Measurements from ENCODE around the gene ASIC5.

The ASIC5 gene, protein sequence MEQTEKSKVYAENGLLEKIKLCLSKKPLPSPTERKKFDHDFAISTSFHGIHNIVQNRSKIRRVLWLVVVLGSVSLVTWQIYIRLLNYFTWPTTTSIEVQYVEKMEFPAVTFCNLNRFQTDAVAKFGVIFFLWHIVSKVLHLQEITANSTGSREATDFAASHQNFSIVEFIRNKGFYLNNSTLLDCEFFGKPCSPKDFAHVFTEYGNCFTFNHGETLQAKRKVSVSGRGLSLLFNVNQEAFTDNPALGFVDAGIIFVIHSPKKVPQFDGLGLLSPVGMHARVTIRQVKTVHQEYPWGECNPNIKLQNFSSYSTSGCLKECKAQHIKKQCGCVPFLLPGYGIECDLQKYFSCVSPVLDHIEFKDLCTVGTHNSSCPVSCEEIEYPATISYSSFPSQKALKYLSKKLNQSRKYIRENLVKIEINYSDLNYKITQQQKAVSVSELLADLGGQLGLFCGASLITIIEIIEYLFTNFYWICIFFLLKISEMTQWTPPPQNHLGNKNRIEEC

GRCh38 chr4:155866177-155866576 is at the start of gene ASIC5:
Gene ASIC5 (minus strand): TSS chr4:155866277. CDS start chr4:155866226, 51 bp downstream.
- Histone ChIP-seq H3K4me1 (ENCODE audit: control insufficient read depth, insufficient read depth, low read length) (no peaks in the 10 kb centered on the region), H3K4me3 (ENCODE audit: low read depth, low read length) (no peak within 1 kb of the TSS), H3K9me3 (ENCODE audit: control insufficient read depth, insufficient read depth, low read length) (no peaks in the 10 kb centered on the region)

GRCh38 chr4:155914782-155915181 is 48.7 kb upstream of the ASIC5 start:
- no peak overlapping the region for H3K9ac ChIP-seq (ENCODE audit: low read depth, low read length)
- H3K9me3 ChIP-seq (ENCODE audit: control insufficient read depth, insufficient read depth, low read length): no peaks in the 10 kb centered on the region
- H3K27me3 ChIP-seq (ENCODE audit: control insufficient read depth, insufficient read depth, low read length): no peaks in the 10 kb centered on the region
- no peaks in the 10 kb centered on the region for H3K36me3 ChIP-seq (ENCODE audit: control insufficient read depth, insufficient read depth, low read length)
- H3K4me1 ChIP-seq (ENCODE audit: control insufficient read depth, insufficient read depth, low read length): no peaks in the 10 kb centered on the region
- H3K4me3 ChIP-seq (ENCODE audit: low read depth, low read length): no peak overlapping the region

More at GRCh38 chr4:155866177-155866576, at the start of gene ASIC5:
- no peaks in the 10 kb centered on the region for H3K36me3 ChIP-seq (ENCODE audit: control insufficient read depth, insufficient read depth, low read length)
- H3K27me3 ChIP-seq (ENCODE audit: control insufficient read depth, insufficient read depth, low read length): no peaks in the 10 kb centered on the region
- H3K9ac ChIP-seq (ENCODE audit: low read depth, low read length): no peak within 1 kb of the TSS

DNA sequence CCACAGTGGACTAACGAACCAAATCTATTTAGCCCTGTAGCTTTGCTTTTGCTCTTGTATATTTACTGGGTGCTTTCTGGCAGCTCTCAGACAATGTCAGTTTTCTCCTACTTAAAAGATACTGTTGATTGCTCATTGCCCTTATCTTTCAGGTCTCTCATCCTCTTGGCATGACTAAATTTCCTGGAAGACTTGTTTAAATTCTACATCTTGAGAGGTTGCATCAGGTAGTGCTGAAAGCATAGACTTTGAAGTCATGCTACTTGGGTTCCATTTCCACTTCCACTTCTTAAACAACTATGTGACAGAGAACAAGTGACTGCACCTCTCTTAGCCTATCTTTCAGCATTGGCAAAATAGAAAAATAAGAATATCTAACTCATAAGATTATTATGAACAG is 45.8 kb upstream of the ASIC5 start:
- Histone ChIP-seq H3K4me1 (ENCODE audit: control insufficient read depth, insufficient read depth, low read length) (no peaks in the 10 kb centered on the region), H3K9me3 (ENCODE audit: control insufficient read depth, insufficient read depth, low read length) (no peaks in the 10 kb centered on the region), H3K36me3 (ENCODE audit: control insufficient read depth, insufficient read depth, low read length) (no peaks in the 10 kb centered on the region), H3K27me3 (ENCODE audit: control insufficient read depth, insufficient read depth, low read length) (no peaks in the 10 kb centered on the region), H3K4me3 (ENCODE audit: low read depth, low read length) (no peak overlapping the region), H3K9ac (ENCODE audit: low read depth, low read length) (no peak overlapping the region)

DNA sequence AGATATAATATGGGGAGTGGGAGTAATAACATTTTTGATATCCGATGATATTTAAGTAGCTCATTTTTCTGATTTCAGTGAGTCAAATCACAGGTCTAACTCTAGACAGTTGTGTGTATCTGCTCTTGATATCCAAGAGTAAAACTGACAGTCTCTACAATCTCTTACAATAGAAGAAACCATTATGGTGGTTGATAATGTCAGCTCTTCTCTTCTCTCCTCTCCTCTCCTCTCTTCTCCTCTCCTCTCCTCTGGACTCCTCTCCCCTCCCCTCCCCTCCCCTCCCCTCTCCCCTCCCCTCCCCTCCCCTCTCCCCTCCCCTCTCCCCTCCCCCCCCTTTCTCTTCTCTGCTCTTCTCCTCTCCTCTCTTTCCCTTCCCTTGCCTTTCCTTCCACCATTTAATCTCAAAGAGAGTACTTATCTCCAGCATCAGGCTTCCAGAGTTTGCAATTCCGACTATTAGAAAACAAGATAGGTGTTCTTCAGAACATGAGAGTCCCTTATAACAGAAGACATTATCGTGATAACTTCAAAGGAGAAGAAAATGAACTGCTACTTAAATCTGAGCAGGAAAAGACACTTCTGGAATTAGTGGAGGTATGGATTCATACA is 43.6 kb upstream of the ASIC5 start:
- H3K4me3 ChIP-seq (ENCODE audit: low read depth, low read length): no peak overlapping the region
- no peaks in the 10 kb centered on the region for H3K9me3 ChIP-seq (ENCODE audit: control insufficient read depth, insufficient read depth, low read length)
- H3K9ac ChIP-seq (ENCODE audit: low read depth, low read length): no peak overlapping the region
- H3K27me3 ChIP-seq (ENCODE audit: control insufficient read depth, insufficient read depth, low read length): no peaks in the 10 kb centered on the region
- H3K36me3 ChIP-seq (ENCODE audit: control insufficient read depth, insufficient read depth, low read length): no peaks in the 10 kb centered on the region
- H3K4me1 ChIP-seq (ENCODE audit: control insufficient read depth, insufficient read depth, low read length): no peaks in the 10 kb centered on the region

DNA sequence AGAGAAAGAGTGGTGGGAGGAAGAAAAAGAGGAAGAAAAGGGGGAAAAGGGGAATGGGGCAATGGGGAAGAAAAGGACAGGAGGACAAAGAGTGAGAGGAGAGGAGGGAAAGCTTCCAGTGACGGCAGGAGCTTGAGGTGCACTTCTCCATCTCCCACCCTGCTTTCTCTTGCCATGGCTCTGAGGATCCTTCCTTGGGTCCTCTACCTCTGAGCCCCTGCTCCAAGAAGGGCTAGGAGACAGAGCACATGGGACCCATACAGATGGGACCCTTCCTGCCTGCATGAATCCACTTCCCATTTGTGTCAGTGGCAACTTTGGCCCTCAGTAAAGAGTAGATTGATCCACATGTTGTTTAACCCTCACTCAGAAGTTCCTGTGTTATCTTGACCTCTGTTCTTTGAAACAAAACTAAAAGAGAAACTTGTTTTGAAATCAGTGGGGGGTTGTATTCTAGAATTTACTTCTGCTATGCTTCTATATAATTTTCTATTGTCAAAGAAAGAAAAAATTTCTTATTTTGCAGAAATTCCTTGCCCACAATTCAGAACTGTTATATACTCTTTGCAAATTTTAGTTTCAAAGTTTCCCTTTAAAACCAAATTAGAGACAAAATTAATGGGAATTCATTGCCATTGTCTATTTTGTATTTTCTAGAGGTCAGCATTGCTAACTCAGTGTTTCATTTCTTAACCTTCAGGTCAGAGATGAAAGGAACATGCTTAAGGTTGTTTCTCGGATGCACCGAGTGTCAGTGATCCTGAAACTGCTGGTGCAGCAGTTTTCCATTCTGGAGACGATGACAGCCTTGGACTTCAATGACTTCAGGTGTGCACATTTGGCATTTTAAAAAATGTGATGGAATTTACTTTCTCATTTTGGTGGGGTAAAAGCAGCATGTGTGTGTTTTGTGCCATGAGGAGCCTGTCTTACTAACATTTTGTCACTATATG is 42.4 kb upstream of the ASIC5 start:
- no peaks in the 10 kb centered on the region for H3K4me1 ChIP-seq (ENCODE audit: control insufficient read depth, insufficient read depth, low read length)

DNA sequence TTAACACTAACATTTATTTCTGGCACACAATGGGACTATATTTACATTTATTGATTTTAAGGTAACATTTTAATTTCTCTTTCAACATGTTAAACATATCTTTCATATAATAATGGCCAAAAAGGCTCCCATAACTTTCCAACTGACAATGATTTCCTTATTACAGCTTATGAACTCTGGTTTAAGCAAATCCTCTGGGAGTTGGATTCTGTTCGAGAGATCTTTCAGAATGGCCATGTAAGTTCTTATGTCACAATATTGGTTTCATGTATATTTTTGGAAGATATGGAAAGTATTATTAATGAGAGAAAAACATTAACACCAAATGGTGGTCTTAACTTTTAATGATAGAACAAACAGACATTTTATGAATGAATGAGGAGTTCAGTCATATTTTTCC is 41.5 kb upstream of the ASIC5 start:
- Histone ChIP-seq H3K9ac (ENCODE audit: low read depth, low read length) (no peak overlapping the region), H3K4me1 (ENCODE audit: control insufficient read depth, insufficient read depth, low read length) (no peaks in the 10 kb centered on the region), H3K4me3 (ENCODE audit: low read depth, low read length) (no peak overlapping the region), H3K27me3 (ENCODE audit: control insufficient read depth, insufficient read depth, low read length) (no peaks in the 10 kb centered on the region), H3K36me3 (ENCODE audit: control insufficient read depth, insufficient read depth, low read length) (no peaks in the 10 kb centered on the region), H3K9me3 (ENCODE audit: control insufficient read depth, insufficient read depth, low read length) (no peaks in the 10 kb centered on the region)

More for the DNA sequence above, 42.4 kb upstream of the ASIC5 start:
- no peak overlapping the region for H3K4me3 ChIP-seq (ENCODE audit: low read depth, low read length)
- no peaks in the 10 kb centered on the region for H3K36me3 ChIP-seq (ENCODE audit: control insufficient read depth, insufficient read depth, low read length)
- no peaks in the 10 kb centered on the region for H3K27me3 ChIP-seq (ENCODE audit: control insufficient read depth, insufficient read depth, low read length)
- no peak overlapping the region for H3K9ac ChIP-seq (ENCODE audit: low read depth, low read length)
- H3K9me3 ChIP-seq (ENCODE audit: control insufficient read depth, insufficient read depth, low read length): no peaks in the 10 kb centered on the region

GRCh38 chr4:155906554-155907247 is 40.6 kb upstream of the ASIC5 start:
- Histone ChIP-seq H3K9ac (ENCODE audit: low read depth, low read length) (no peak overlapping the region), H3K4me3 (ENCODE audit: low read depth, low read length) (no peak overlapping the region), H3K4me1 (ENCODE audit: control insufficient read depth, insufficient read depth, low read length) (no peaks in the 10 kb centered on the region), H3K36me3 (ENCODE audit: control insufficient read depth, insufficient read depth, low read length) (no peaks in the 10 kb centered on the region), H3K9me3 (ENCODE audit: control insufficient read depth, insufficient read depth, low read length) (no peaks in the 10 kb centered on the region), H3K27me3 (ENCODE audit: control insufficient read depth, insufficient read depth, low read length) (no peaks in the 10 kb centered on the region)

DNA sequence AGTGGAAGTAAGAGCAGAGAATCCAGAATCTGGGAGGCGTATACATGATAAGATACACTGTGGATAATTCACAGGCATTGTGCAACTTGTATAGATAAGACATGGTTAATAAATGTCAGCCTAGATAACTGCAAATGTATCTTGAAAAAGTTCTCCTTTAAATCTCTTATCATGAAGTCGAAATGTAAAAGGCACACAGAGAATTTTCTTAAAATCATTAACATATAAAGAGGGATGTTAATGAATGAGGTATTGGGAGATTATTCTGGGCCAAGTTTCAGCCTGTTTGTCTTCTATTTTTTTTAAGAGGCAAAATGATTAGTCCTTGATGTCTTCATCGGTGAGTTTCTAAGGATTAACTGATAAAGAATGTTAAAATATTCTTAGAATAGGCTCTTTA is 38.3 kb upstream of the ASIC5 start:
- H3K9me3 ChIP-seq (ENCODE audit: control insufficient read depth, insufficient read depth, low read length): no peaks in the 10 kb centered on the region
- no peak overlapping the region for H3K4me3 ChIP-seq (ENCODE audit: low read depth, low read length)
- peaks cover 4% of the 10 kb centered on the region for H3K4me1 ChIP-seq (ENCODE audit: control insufficient read depth, insufficient read depth, low read length)
- no peaks in the 10 kb centered on the region for H3K36me3 ChIP-seq (ENCODE audit: control insufficient read depth, insufficient read depth, low read length)
- no peaks in the 10 kb centered on the region for H3K27me3 ChIP-seq (ENCODE audit: control insufficient read depth, insufficient read depth, low read length)
- H3K9ac ChIP-seq (ENCODE audit: low read depth, low read length): no peak overlapping the region

DNA sequence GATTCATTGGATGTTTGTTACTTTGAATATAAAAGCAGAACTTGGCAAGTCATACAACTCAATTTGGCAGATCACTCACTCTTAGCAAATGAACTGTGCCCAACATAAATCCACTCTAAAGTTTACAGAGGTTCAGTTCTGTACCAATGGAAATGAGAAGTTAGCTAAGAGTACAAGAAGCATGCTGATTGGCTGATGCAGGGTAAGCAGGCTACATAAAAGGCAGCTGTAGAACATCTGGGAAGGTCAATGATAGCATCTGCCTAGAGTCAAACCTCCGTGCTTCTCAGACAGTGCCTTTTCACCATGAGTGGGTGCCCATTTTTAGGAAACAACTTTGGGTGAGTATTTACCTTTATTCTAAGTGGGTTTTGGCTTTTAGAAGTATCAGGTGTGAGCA is 37.4 kb upstream of the ASIC5 start, which contains the start of gene TDO2:
TDO2 (plus strand) TSS at position 244 of the 400 bp plus-strand sequence; CDS start at position 307, 63 bp downstream.
- no peaks in the 10 kb centered on the region for H3K27me3 ChIP-seq (ENCODE audit: control insufficient read depth, insufficient read depth, low read length)
- H3K4me1 ChIP-seq (ENCODE audit: control insufficient read depth, insufficient read depth, low read length): peaks cover 4% of the 10 kb centered on the region
- no peak within 1 kb of the TSS for H3K4me3 ChIP-seq (ENCODE audit: low read depth, low read length)
- H3K9ac ChIP-seq (ENCODE audit: low read depth, low read length): no peak within 1 kb of the TSS
- no peaks in the 10 kb centered on the region for H3K9me3 ChIP-seq (ENCODE audit: control insufficient read depth, insufficient read depth, low read length)
- H3K36me3 ChIP-seq (ENCODE audit: control insufficient read depth, insufficient read depth, low read length): no peaks in the 10 kb centered on the region

DNA sequence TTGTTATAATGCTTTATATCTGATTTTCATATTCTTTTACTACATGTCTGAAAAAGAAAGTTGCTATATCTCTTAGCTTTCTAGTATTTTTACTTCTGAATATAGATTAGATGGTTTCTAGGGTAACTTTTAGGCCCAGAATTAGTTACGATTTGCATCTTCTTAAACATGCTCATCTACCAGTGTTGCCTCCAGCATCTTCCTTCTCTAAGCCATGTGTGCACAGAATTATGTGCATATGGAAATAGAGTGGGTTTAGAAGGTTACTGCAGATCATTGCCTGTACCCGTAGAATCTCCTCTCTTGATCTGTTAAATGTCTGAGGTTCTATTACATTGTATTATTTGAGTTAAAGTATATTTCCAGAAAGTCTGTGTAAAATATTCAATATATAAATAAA is 34.9 kb upstream of the ASIC5 start:
- Histone ChIP-seq H3K9ac (ENCODE audit: low read depth, low read length) (no peak overlapping the region), H3K4me1 (ENCODE audit: control insufficient read depth, insufficient read depth, low read length) (peaks cover 4% of the 10 kb centered on the region), H3K27me3 (ENCODE audit: control insufficient read depth, insufficient read depth, low read length) (no peaks in the 10 kb centered on the region), H3K4me3 (ENCODE audit: low read depth, low read length) (no peak overlapping the region), H3K9me3 (ENCODE audit: control insufficient read depth, insufficient read depth, low read length) (no peaks in the 10 kb centered on the region), H3K36me3 (ENCODE audit: control insufficient read depth, insufficient read depth, low read length) (no peaks in the 10 kb centered on the region)

- Histone ChIP-seq H3K9ac (ENCODE audit: low read depth, low read length) (no peak overlapping the region), H3K9me3 (ENCODE audit: control insufficient read depth, insufficient read depth, low read length) (no peaks in the 10 kb centered on the region), H3K27me3 (ENCODE audit: control insufficient read depth, insufficient read depth, low read length) (no peaks in the 10 kb centered on the region), H3K4me1 (ENCODE audit: control insufficient read depth, insufficient read depth, low read length) (peaks cover 4% of the 10 kb centered on the region), H3K36me3 (ENCODE audit: control insufficient read depth, insufficient read depth, low read length) (no peaks in the 10 kb centered on the region), H3K4me3 (ENCODE audit: low read depth, low read length) (no peak overlapping the region)
These were observed 34.3 kb upstream of the ASIC5 start for GRCh38 chr4:155900381-155900780.

Measured in iPS-15b (cell line).